ENCODE measurements around the gene CATSPERZ. TPM values are rescaled to one million over a fixed set of nuclear protein-coding genes. Genes with fewer than 3 reads are reported as not detected.

CATSPERZ gene
- total RNA-seq: not detected in 2 replicates

GRCh38 chr11:64299847-64300648, at the start of gene CATSPERZ:
Gene CATSPERZ (plus strand): TSS chr11:64300358. CDS start chr11:64300411, 53 bp downstream.
- no peak for TF ChIP-seq CTCF (IDR thresholded peaks at IDR 0.05; ENCODE audit: insufficient read depth, low read length, poor library complexity, severe bottlenecking)
- H3K27me3 ChIP-seq (ENCODE audit: control insufficient read depth, insufficient read depth, low read length): peaks cover 59% of the 10 kb centered on the region
- no peak for DNase-seq (ENCODE audit: low read depth)
- H3K4me3 ChIP-seq (ENCODE audit: low read depth, low read length): no peak within 1 kb of the TSS
- no peaks in the 10 kb centered on the region for H3K36me3 ChIP-seq (ENCODE audit: control insufficient read depth, insufficient read depth, low read length)

GRCh38 chr11:64250415-64251015, 49.6 kb upstream of the CATSPERZ start:
- Histone ChIP-seq H3K36me3 (ENCODE audit: control insufficient read depth, insufficient read depth, low read length) (no peaks in the 10 kb centered on the region), H3K27me3 (ENCODE audit: control insufficient read depth, insufficient read depth, low read length) (no peaks in the 10 kb centered on the region), H3K4me3 (ENCODE audit: low read depth, low read length) (peak overlapping the region; percentile 77)
- no peak for DNase-seq (ENCODE audit: low read depth)
- TF ChIP-seq CTCF (IDR thresholded peaks at IDR 0.05; ENCODE audit: insufficient read depth, low read length, poor library complexity, severe bottlenecking): no peak

- DNase-seq (ENCODE audit: low read depth): no peak
- H3K36me3 ChIP-seq (ENCODE audit: control insufficient read depth, insufficient read depth, low read length): no peaks in the 10 kb centered on the region
Observed at GRCh38 chr11:64251016-64251752, 49.0 kb upstream of the CATSPERZ start, which contains the start of gene PLCB3. Gene PLCB3 (plus strand): TSS chr11:64251530. CDS start chr11:64251650, 120 bp downstream.

GRCh38 chr11:64251753-64252002, 48.5 kb upstream of the CATSPERZ start:
- H3K27me3 ChIP-seq (ENCODE audit: control insufficient read depth, insufficient read depth, low read length): no peaks in the 10 kb centered on the region
- H3K36me3 ChIP-seq (ENCODE audit: control insufficient read depth, insufficient read depth, low read length): peaks cover 2% of the 10 kb centered on the region
- DNase-seq (ENCODE audit: low read depth): no peak
- H3K4me3 ChIP-seq (ENCODE audit: low read depth, low read length): peak overlapping the region; percentile 77
- TF ChIP-seq CTCF (IDR thresholded peaks at IDR 0.05; ENCODE audit: insufficient read depth, low read length, poor library complexity, severe bottlenecking): no peak

More at GRCh38 chr11:64251016-64251752, 49.0 kb upstream of the CATSPERZ start, which contains the start of gene PLCB3:
- no peaks in the 10 kb centered on the region for H3K27me3 ChIP-seq (ENCODE audit: control insufficient read depth, insufficient read depth, low read length)
- H3K4me3 ChIP-seq (ENCODE audit: low read depth, low read length): peak within 1 kb of the TSS; percentile 77
- TF ChIP-seq CTCF (IDR thresholded peaks at IDR 0.05; ENCODE audit: insufficient read depth, low read length, poor library complexity, severe bottlenecking): peak; percentile 47

GRCh38 chr11:64252003-64252872, 47.9 kb upstream of the CATSPERZ start:
- Histone ChIP-seq H3K27me3 (ENCODE audit: control insufficient read depth, insufficient read depth, low read length) (no peaks in the 10 kb centered on the region), H3K4me3 (ENCODE audit: low read depth, low read length) (peak overlapping the region; percentile 77), H3K36me3 (ENCODE audit: control insufficient read depth, insufficient read depth, low read length) (peaks cover 2% of the 10 kb centered on the region)
- no peak for DNase-seq (ENCODE audit: low read depth)
- peak; percentile 38 for TF ChIP-seq CTCF (IDR thresholded peaks at IDR 0.05; ENCODE audit: insufficient read depth, low read length, poor library complexity, severe bottlenecking)
